Measurements from ENCODE around the gene SH3PXD2B.

SH3PXD2B gene

GRCh38 chr5:172453206-172453985, 929 bp downstream of the SH3PXD2B start:
- DNase-seq (ENCODE audit: low read depth in 2 of 2): no peak

- DNase-seq (ENCODE audit: low read depth in 2 of 2): no peak
Observed at GRCh38 chr5:172452398-172453205, 1.7 kb downstream of the SH3PXD2B start.

- DNase-seq (ENCODE audit: low read depth in 2 of 2): no peak
Observed at GRCh38 chr5:172451771-172452197, 2.5 kb downstream of the SH3PXD2B start.

- DNase-seq (ENCODE audit: low read depth in 2 of 2): no peak
Observed at GRCh38 chr5:172450861-172451695, 3.2 kb downstream of the SH3PXD2B start.

GRCh38 chr5:172450453-172450852, 3.9 kb downstream of the SH3PXD2B start:
- DNase-seq (ENCODE audit: low read depth in 2 of 2): no peak

- DNase-seq (ENCODE audit: low read depth in 2 of 2): no peak
Observed at GRCh38 chr5:172448999-172449398, 5.3 kb downstream of the SH3PXD2B start.

- DNase-seq (ENCODE audit: low read depth in 2 of 2): no peak
Observed at GRCh38 chr5:172447646-172448365, 6.5 kb downstream of the SH3PXD2B start.

- no peak for DNase-seq (ENCODE audit: low read depth in 2 of 2)
Observed at GRCh38 chr5:172446336-172447051, 7.8 kb downstream of the SH3PXD2B start.

GRCh38 chr5:172445866-172446265, 8.5 kb downstream of the SH3PXD2B start:
- DNase-seq (ENCODE audit: low read depth in 2 of 2): no peak

- no peak for DNase-seq (ENCODE audit: low read depth in 2 of 2)
Observed at GRCh38 chr5:172444626-172445365, 9.5 kb downstream of the SH3PXD2B start.

- DNase-seq (ENCODE audit: low read depth in 2 of 2): no peak
Observed at GRCh38 chr5:172444110-172444510, 10.2 kb downstream of the SH3PXD2B start.

- peak; percentile 11 to 31 for DNase-seq (ENCODE audit: low read depth in 2 of 2)
Observed at GRCh38 chr5:172443441-172444109, 10.8 kb downstream of the SH3PXD2B start.

GRCh38 chr5:172442592-172442991, 11.7 kb downstream of the SH3PXD2B start:
- no peak for DNase-seq (ENCODE audit: low read depth in 2 of 2)

GRCh38 chr5:172441262-172441751, 13.0 kb downstream of the SH3PXD2B start:
- no peak for DNase-seq (ENCODE audit: low read depth in 2 of 2)

- no peak for DNase-seq (ENCODE audit: low read depth in 2 of 2)
Observed at GRCh38 chr5:172440486-172440885, 13.8 kb downstream of the SH3PXD2B start.

- no peak for DNase-seq (ENCODE audit: low read depth in 2 of 2)
Observed at GRCh38 chr5:172439785-172440477, 14.4 kb downstream of the SH3PXD2B start.

GRCh38 chr5:172438319-172438668, 16.0 kb downstream of the SH3PXD2B start:
- DNase-seq (ENCODE audit: low read depth in 2 of 2): no peak

GRCh38 chr5:172437445-172438318, 16.6 kb downstream of the SH3PXD2B start:
- DNase-seq (ENCODE audit: low read depth in 2 of 2): no peak

Data from activated CD8-positive, alpha-beta memory T cell treated with anti-CD3 and anti-CD28 coated beads for 4 hours (primary cell).